ENCODE data around the gene TFEC.

TFEC gene

GRCh38 chr7:115920367-115920766 is 110.2 kb downstream of the TFEC start:
- no peak for DNase-seq

- DNase-seq = no peak
These were observed 115.6 kb downstream of the TFEC start for GRCh38 chr7:115914951-115915350.

- no peak for DNase-seq
These were observed 119.1 kb downstream of the TFEC start for GRCh38 chr7:115911465-115911864.

GRCh38 chr7:115910541-115911164 is 119.9 kb downstream of the TFEC start:
- peak in 1 of 2 experiments; percentile 56 for DNase-seq

- DNase-seq = no peak
These were observed 123.8 kb downstream of the TFEC start for GRCh38 chr7:115906731-115907130.

- DNase-seq = no peak
These were observed 140.9 kb downstream of the TFEC start for GRCh38 chr7:115889669-115889984.

GRCh38 chr7:115888981-115889668 is 141.4 kb downstream of the TFEC start:
- DNase-seq = no peak

- no peak for DNase-seq
These were observed 145.0 kb downstream of the TFEC start for GRCh38 chr7:115885550-115885949.
